Neuron (in vitro differentiated cells): Measurements from ENCODE around the gene ABCD3.
"Not testable (repeated sequence)": the region's sequence is repeated elsewhere in the genome, so short reads cannot be mapped to it uniquely, and the experiment has no call there.

ENCODE experiments used
- H2AFZ ChIP-seq: one replicate; pipeline ENCODE4 v1.6.1; 2013; ENCODE audit warnings: low read depth, mild to moderate bottlenecking, inconsistent platforms, low read length, moderate library complexity
- H3K27me3 ChIP-seq: one replicate; pipeline ENCODE4 v1.6.1; 2013; ENCODE audit warnings: low read length; ENCODE audit not compliant: insufficient read depth
- H3K36me3 ChIP-seq: one replicate; pipeline ENCODE4 v1.6.1; 2013; ENCODE audit warnings: low read length; ENCODE audit not compliant: insufficient read depth
- H3K4me1 ChIP-seq: one replicate; pipeline ENCODE4 v1.6.1; 2013; ENCODE audit warnings: low read length; ENCODE audit not compliant: insufficient read depth
- H3K4me3 ChIP-seq: 2 replicates; pipeline ENCODE4 v1.5.1; 2013; ENCODE audit warnings: mild to moderate bottlenecking, low read length, moderate library complexity
- H3K9me3 ChIP-seq: one replicate; pipeline ENCODE4 v1.6.1; 2013; ENCODE audit warnings: low read length

ABCD3 gene

GRCh38 chr1:94422115-94422820, 4.1 kb downstream of the ABCD3 start:
- Histone ChIP-seq H3K4me3 (no peak overlapping the region), H3K4me1 (peaks cover 24% of the 10 kb centered on the region), H2AFZ (no peak overlapping the region), H3K9me3 (no peaks in the 10 kb centered on the region), H3K36me3 (no peaks in the 10 kb centered on the region), H3K27me3 (no peaks in the 10 kb centered on the region)

- H3K4me3 ChIP-seq: no peak overlapping the region
- no peaks in the 10 kb centered on the region for H3K4me1 ChIP-seq
- H3K9me3 ChIP-seq: peaks cover 2% of the 10 kb centered on the region
- no peaks in the 10 kb centered on the region for H3K27me3 ChIP-seq
- no peaks in the 10 kb centered on the region for H3K36me3 ChIP-seq
- H2AFZ ChIP-seq: no peak overlapping the region
Observed at GRCh38 chr1:94425821-94426484, 7.8 kb downstream of the ABCD3 start.

- H3K4me1 ChIP-seq, H3K4me3 ChIP-seq, H2AFZ ChIP-seq, H3K9me3 ChIP-seq, H3K36me3 ChIP-seq, H3K27me3 ChIP-seq: not testable (repeated sequence)
Observed at GRCh38 chr1:94426485-94426870, 8.3 kb downstream of the ABCD3 start.

DNA sequence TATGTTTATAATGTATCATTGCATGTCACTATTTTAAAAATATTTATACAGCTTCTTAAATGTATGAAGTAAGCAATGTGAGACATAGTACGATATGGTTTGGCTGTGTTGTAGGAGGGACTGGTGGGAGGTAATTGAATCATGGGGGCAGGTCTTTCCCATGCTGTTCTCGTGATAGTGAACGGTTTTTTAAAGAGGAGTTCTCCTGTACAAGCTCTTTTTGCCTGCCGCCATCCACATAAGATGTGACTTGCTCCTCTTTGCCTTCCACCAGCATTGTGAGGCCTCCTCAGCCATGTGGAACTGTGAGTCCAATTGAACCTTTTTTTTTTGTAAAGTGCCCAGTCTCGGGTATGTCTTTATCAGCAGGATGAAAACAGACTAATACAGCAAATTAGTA, 10.3 kb downstream of the ABCD3 start:
- Histone ChIP-seq H3K36me3 (no peaks in the 10 kb centered on the region), H3K9me3 (peaks cover 2% of the 10 kb centered on the region), H3K27me3 (no peaks in the 10 kb centered on the region), H3K4me3 (no peak overlapping the region), H3K4me1 (no peaks in the 10 kb centered on the region), H2AFZ (no peak overlapping the region)

- H2AFZ ChIP-seq, H3K4me1 ChIP-seq, H3K36me3 ChIP-seq, H3K9me3 ChIP-seq, H3K27me3 ChIP-seq, H3K4me3 ChIP-seq: not testable (repeated sequence)
Observed at GRCh38 chr1:94428927-94429528, 10.8 kb downstream of the ABCD3 start.

- not testable (repeated sequence) for H3K27me3 ChIP-seq, H2AFZ ChIP-seq, H3K36me3 ChIP-seq, H3K4me1 ChIP-seq, H3K9me3 ChIP-seq, H3K4me3 ChIP-seq
Observed at GRCh38 chr1:94430066-94430465, 11.9 kb downstream of the ABCD3 start.

DNA sequence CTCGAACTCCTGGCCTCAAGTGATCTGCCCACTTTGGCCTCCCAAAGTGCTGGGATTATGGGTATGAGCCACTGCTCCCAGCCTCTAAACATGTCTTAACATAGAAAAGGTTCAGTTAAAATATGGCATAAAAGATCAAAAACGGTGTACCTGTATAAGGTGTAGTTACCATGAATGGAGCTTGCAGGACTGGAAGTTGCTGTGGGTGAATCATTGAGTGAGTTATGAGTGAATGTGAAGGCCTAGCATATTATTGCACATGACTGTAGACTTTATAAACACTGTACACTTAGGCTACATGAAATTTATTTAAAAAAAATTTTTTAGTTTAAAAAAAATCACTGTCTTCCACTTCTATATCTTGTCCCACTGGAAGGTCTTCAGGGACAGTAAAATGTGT, 15.7 kb downstream of the ABCD3 start:
- H2AFZ ChIP-seq: no peak overlapping the region
- H3K4me1 ChIP-seq: no peaks in the 10 kb centered on the region
- peaks cover 4% of the 10 kb centered on the region for H3K9me3 ChIP-seq
- no peak overlapping the region for H3K4me3 ChIP-seq
- H3K36me3 ChIP-seq: no peaks in the 10 kb centered on the region
- H3K27me3 ChIP-seq: no peaks in the 10 kb centered on the region

DNA sequence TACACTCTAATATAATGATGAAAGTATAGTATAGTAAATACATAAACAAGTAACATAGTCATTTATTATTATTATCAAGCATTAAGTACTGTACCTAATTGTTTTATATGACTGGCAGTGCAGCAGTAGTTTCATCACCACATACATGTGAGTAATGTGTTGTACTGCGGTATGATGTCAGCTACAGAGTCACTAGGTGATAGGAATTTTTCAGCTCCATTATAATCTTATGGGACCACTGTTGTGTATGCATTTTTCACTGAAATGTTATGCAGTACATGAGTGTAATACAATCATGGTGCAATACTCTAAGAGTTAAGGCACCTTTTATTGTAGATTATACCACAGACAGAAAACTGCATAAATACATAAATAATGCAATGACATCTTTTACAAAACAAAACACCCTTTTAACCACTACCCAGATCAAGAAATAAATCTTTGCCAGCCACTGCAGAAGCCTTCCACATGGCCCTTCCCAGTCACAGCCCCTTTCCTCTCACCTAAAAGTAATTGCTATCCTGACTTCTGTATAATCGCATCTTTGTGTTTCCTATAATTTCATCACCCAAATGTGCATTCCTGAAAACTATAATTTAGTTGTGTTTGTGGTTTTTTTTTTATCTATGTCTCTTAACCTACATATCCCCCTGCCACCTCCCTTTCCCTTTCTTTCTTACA, 16.3 kb downstream of the ABCD3 start:
- no peaks in the 10 kb centered on the region for H3K36me3 ChIP-seq
- no peaks in the 10 kb centered on the region for H3K27me3 ChIP-seq
- H3K9me3 ChIP-seq: peaks cover 4% of the 10 kb centered on the region
- H3K4me1 ChIP-seq: no peaks in the 10 kb centered on the region
- H2AFZ ChIP-seq: no peak overlapping the region
- no peak overlapping the region for H3K4me3 ChIP-seq

- Histone ChIP-seq H3K27me3 (no peaks in the 10 kb centered on the region), H2AFZ (no peak overlapping the region), H3K4me1 (no peaks in the 10 kb centered on the region), H3K4me3 (no peak overlapping the region), H3K36me3 (no peaks in the 10 kb centered on the region), H3K9me3 (peaks cover 7% of the 10 kb centered on the region)
Observed at GRCh38 chr1:94438692-94439276, 20.6 kb downstream of the ABCD3 start.

DNA sequence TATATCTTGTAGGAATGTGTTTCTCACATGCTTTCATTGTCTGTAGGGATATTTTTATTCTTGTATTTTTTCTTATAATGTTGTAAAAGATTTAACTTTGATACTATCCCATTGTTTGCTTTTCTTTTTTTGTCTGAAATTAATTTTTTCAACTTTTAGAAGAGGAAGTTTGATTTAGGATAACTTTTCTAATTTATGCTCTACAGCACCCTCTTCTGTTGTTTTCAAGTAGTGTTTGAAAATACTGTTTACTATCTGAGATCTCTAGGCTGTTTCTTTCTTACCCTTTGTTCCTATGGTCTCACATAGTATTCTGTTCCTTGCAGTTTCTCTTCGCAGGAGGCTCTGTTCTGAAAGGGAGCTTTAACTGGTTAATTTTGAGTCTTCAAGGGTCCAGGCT, 21.9 kb downstream of the ABCD3 start:
- Histone ChIP-seq H3K9me3 (peaks cover 8% of the 10 kb centered on the region), H2AFZ (no peak overlapping the region), H3K36me3 (no peaks in the 10 kb centered on the region), H3K4me1 (no peaks in the 10 kb centered on the region), H3K4me3 (no peak overlapping the region), H3K27me3 (no peaks in the 10 kb centered on the region)

DNA sequence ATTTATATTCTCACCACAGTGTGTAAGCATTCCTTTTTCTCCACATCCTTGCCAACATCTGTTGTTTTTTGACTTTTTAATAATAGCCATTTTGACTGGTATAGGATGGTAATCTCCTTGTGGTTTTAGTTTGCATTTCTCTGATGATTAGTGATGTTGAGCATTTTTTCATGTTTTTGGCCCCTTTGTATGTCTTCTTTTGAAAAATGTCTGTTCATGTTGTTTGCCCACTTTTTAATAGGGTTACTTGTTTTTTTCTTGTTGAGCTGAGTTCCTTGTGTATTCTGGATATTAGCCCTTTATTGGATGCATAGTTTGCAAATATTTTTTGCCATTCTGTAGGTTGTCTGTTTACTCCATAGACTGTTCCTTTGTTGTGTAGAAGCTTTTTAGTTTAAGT, 24.9 kb downstream of the ABCD3 start:
- H3K27me3 ChIP-seq, H3K36me3 ChIP-seq, H3K4me3 ChIP-seq, H3K4me1 ChIP-seq, H2AFZ ChIP-seq: not testable (repeated sequence)
- peaks cover 13% of the 10 kb centered on the region for H3K9me3 ChIP-seq

DNA sequence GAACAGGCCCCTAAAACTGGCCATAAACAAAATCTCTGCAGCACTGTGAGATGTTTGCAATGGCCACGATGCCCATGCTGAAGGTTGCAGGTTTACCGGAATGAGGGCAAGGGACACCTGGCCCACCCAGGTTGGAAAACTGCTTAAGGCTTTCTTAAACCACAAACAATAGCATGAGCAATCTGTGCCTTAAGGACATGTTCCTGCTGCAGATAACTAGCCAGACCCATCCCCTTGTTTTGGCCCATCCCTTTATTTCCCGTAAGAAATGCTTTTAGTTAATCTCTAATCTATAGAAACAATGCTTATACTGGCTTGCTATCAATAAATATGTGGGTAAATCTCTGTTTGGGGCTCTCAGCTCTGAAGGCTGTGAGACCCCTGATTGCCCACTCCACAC, 26.6 kb downstream of the ABCD3 start:
- H3K27me3 ChIP-seq, H2AFZ ChIP-seq, H3K36me3 ChIP-seq, H3K4me3 ChIP-seq, H3K4me1 ChIP-seq: not testable (repeated sequence)
- peaks cover 21% of the 10 kb centered on the region for H3K9me3 ChIP-seq

GRCh38 chr1:94445733-94446132, 27.5 kb downstream of the ABCD3 start:
- not testable (repeated sequence) for H3K4me1 ChIP-seq, H3K4me3 ChIP-seq, H2AFZ ChIP-seq, H3K27me3 ChIP-seq, H3K36me3 ChIP-seq
- H3K9me3 ChIP-seq: peaks cover 26% of the 10 kb centered on the region
